Measurements from ENCODE around the gene ZBTB12. TPM values are rescaled to one million over a fixed set of nuclear protein-coding genes. Genes with fewer than 3 reads are reported as not detected.
"Not testable (repeated sequence)": the region's sequence is repeated elsewhere in the genome, so short reads cannot be mapped to it uniquely, and the experiment has no call there.

Gene ZBTB12

GRCh38 chr6:31858707-31859106, 43.2 kb downstream of the ZBTB12 start:
- no peak overlapping the region for H3K4me2 ChIP-seq (ENCODE audit: low read length)
- H3K27me3 ChIP-seq (ENCODE audit: control insufficient read depth, insufficient read depth, low read length): no peaks in the 10 kb centered on the region
- no peak overlapping the region for H3K4me3 ChIP-seq (ENCODE audit: low read length)
- peaks cover 13% of the 10 kb centered on the region for H3K36me3 ChIP-seq (ENCODE audit: insufficient read depth, low read length)
- no peaks in the 10 kb centered on the region for H3K9me3 ChIP-seq (replicated peaks; ENCODE audit: low read length)
- H3K4me1 ChIP-seq (ENCODE audit: control insufficient read depth, insufficient read depth, low read length): peaks cover 12% of the 10 kb centered on the region
- no peak overlapping the region for H3K9ac ChIP-seq (ENCODE audit: low read depth, low read length)

- not testable (repeated sequence) for H3K27me3 ChIP-seq (ENCODE audit: control insufficient read depth, insufficient read depth, low read length); H3K4me3 ChIP-seq (ENCODE audit: low read length); H3K9me3 ChIP-seq (replicated peaks; ENCODE audit: low read length); H3K4me1 ChIP-seq (ENCODE audit: control insufficient read depth, insufficient read depth, low read length); H3K9ac ChIP-seq (ENCODE audit: low read depth, low read length); H3K4me2 ChIP-seq (ENCODE audit: low read length)
- peaks cover 13% of the 10 kb centered on the region for H3K36me3 ChIP-seq (ENCODE audit: insufficient read depth, low read length)
Measured at GRCh38 chr6:31857774-31858173, 44.1 kb downstream of the ZBTB12 start.

GRCh38 chr6:31851980-31852718, 49.7 kb downstream of the ZBTB12 start:
- not testable (repeated sequence) for H3K9me3 ChIP-seq (replicated peaks; ENCODE audit: low read length); H3K9ac ChIP-seq (ENCODE audit: low read depth, low read length); H3K4me1 ChIP-seq (ENCODE audit: control insufficient read depth, insufficient read depth, low read length); H3K4me3 ChIP-seq (ENCODE audit: low read length); H3K27me3 ChIP-seq (ENCODE audit: control insufficient read depth, insufficient read depth, low read length); H3K36me3 ChIP-seq (ENCODE audit: insufficient read depth, low read length); H3K4me2 ChIP-seq (ENCODE audit: low read length)

- Histone ChIP-seq H3K4me2 (ENCODE audit: low read length) (peak overlapping the region; percentile 27), H3K9me3 (replicated peaks; ENCODE audit: low read length) (no peaks in the 10 kb centered on the region), H3K27me3 (ENCODE audit: control insufficient read depth, insufficient read depth, low read length) (no peaks in the 10 kb centered on the region), H3K4me3 (ENCODE audit: low read length) (no peak overlapping the region), H3K4me1 (ENCODE audit: control insufficient read depth, insufficient read depth, low read length) (peaks cover 3% of the 10 kb centered on the region), H3K36me3 (ENCODE audit: insufficient read depth, low read length) (no peaks in the 10 kb centered on the region), H3K9ac (ENCODE audit: low read depth, low read length) (no peak overlapping the region)
Measured at GRCh38 chr6:31851485-31851832, 50.4 kb downstream of the ZBTB12 start.

- H3K9ac ChIP-seq (ENCODE audit: low read depth, low read length): no peak overlapping the region
- H3K36me3 ChIP-seq (ENCODE audit: insufficient read depth, low read length): no peaks in the 10 kb centered on the region
- H3K4me2 ChIP-seq (ENCODE audit: low read length): peak overlapping the region; percentile 27
- no peaks in the 10 kb centered on the region for H3K27me3 ChIP-seq (ENCODE audit: control insufficient read depth, insufficient read depth, low read length)
- H3K9me3 ChIP-seq (replicated peaks; ENCODE audit: low read length): no peaks in the 10 kb centered on the region
- H3K4me1 ChIP-seq (ENCODE audit: control insufficient read depth, insufficient read depth, low read length): peaks cover 3% of the 10 kb centered on the region
- H3K4me3 ChIP-seq (ENCODE audit: low read length): no peak overlapping the region
Measured at GRCh38 chr6:31850765-31851484, 51.0 kb downstream of the ZBTB12 start.

Small RNA genes within 50 kb of the gene (small RNA-seq; reads per million reads assigned to genes)
- not detected for gene AL645922.1
